Transverse colon (tissue), 4 donors: ENCODE results near the gene RAPGEF4.

ENCODE experiments used
- POLR2AphosphoS5 ChIP-seq, 3 donors: sonication (generic); formaldehyde crosslinking; IDR thresholded peaks; one replicate each; pipeline ENCODE4 v1.6.1; 2016; ENCODE audit warnings: antibody characterized with exemption in 3 of 3
- TF ChIP-seq, protein P1 (sequence below), 5 experiments: fragments of 200-600 bp in 3 of 5; fragments of 450-650 bp in 2 of 5; sonication (generic) in 3 of 5; IDR thresholded peaks; 1 replicate in 2 of 5; 2 replicates in 3 of 5; pipeline ENCODE4 v1.5.1; 2016 to 2017; ENCODE audit warnings: antibody characterized with exemption in 5 of 5, inconsistent platforms in 3 of 5, mild to moderate bottlenecking in 2 of 5, moderate library complexity in 1 of 5

DNA sequence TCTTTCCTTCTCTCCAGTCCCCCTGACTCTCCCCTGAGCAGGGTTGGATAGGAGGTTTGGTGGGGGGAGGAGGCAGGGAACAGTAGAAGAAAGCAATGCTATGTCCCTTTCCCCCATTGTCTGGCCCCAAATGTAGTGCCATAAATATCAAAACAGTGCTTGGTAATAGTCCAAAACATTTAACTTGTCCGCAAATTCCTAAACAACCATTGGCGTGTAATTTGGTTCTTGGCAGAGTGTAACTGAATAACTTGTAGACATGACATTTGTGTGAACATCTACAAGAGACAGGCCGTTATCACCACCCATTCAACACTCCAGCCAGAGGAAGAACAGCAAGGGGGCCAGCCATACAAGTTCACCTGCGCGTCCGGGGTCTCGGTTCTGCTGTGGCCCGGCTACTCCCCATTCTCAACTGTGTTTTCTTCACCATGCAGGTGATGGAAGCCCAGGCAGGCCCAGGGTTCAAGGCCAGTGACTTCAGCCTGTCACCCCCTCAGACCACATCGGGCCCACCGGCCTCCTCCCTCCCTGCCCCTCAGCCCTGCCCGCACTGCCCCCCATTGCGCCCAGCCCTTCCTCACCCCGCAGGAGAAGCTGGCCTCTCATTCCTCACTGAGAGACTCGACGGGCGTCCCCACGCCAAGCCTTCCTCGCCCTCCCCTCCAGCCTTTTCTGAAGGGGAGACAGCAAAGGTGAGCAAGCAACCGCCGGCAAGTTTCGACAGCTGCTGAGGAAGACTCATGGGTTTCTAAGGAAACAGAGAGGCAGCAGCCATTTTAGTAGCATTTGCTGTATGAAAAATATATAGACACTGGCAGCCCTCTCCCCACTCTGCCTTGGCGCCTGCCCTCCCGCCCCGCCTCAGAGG, 699 bp upstream of the RAPGEF4 start:
- TF ChIP-seq, protein P1, sequence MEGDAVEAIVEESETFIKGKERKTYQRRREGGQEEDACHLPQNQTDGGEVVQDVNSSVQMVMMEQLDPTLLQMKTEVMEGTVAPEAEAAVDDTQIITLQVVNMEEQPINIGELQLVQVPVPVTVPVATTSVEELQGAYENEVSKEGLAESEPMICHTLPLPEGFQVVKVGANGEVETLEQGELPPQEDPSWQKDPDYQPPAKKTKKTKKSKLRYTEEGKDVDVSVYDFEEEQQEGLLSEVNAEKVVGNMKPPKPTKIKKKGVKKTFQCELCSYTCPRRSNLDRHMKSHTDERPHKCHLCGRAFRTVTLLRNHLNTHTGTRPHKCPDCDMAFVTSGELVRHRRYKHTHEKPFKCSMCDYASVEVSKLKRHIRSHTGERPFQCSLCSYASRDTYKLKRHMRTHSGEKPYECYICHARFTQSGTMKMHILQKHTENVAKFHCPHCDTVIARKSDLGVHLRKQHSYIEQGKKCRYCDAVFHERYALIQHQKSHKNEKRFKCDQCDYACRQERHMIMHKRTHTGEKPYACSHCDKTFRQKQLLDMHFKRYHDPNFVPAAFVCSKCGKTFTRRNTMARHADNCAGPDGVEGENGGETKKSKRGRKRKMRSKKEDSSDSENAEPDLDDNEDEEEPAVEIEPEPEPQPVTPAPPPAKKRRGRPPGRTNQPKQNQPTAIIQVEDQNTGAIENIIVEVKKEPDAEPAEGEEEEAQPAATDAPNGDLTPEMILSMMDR (IDR thresholded peaks at IDR 0.05), result no peak
- TF ChIP-seq POLR2AphosphoS5 (IDR thresholded peaks at IDR 0.05), result no peak
